Osteoblast (primary cell): ENCODE measurements around the gene AQR. TPM values are rescaled to one million over a fixed set of nuclear protein-coding genes. Genes with fewer than 3 reads are reported as not detected.
A peak's percentile ranks its signal among the peaks of the same experiment; 100 is the strongest.

Experiments used
- DNase-seq: peaks from one replicate; pipeline ENCODE4 v3.0.0; 2011; ENCODE audit warnings: low spot score, mixed read lengths; ENCODE audit not compliant: insufficient read length; ENCODE audit errors: missing footprints
- H2AFZ ChIP-seq: 2 replicates; pipeline ENCODE4 v1.6.0; 2011; ENCODE audit warnings: mild to moderate bottlenecking, low read length
- H3K27ac ChIP-seq: 2 replicates; pipeline ENCODE4 v1.5.1; 2011; ENCODE audit warnings: mild to moderate bottlenecking, low read depth, low read length, moderate library complexity
- H3K27me3 ChIP-seq: 2 replicates; pipeline ENCODE4 v1.6.0; 2012; ENCODE audit warnings: mild to moderate bottlenecking, control low read depth, inconsistent platforms, low read length, moderate library complexity; ENCODE audit not compliant: insufficient read depth
- H3K36me3 ChIP-seq: 2 replicates; pipeline ENCODE4 v1.5.1; 2011; ENCODE audit warnings: mild to moderate bottlenecking, low read length, control low read depth, moderate library complexity; ENCODE audit not compliant: insufficient read depth
- H3K4me1 ChIP-seq: 2 replicates; pipeline ENCODE4 v1.5.1; 2011; ENCODE audit warnings: mild to moderate bottlenecking, low read length, control low read depth, moderate library complexity; ENCODE audit not compliant: insufficient read depth
- H3K4me2 ChIP-seq: 2 replicates; pipeline ENCODE4 v1.6.0; 2011; ENCODE audit warnings: mild to moderate bottlenecking, low read length; ENCODE audit not compliant: insufficient read depth
- H3K4me3 ChIP-seq: fragments of 200-600 bp; sonication (generic); 3 replicates; pipeline ENCODE4 v1.5.1; 2012; ENCODE audit warnings: mild to moderate bottlenecking, low read length, inconsistent platforms; ENCODE audit not compliant: insufficient read depth
- H3K79me2 ChIP-seq: 2 replicates; pipeline ENCODE4 v1.6.0; 2012; ENCODE audit warnings: mild to moderate bottlenecking, low read length, control low read depth, inconsistent platforms; ENCODE audit not compliant: insufficient read depth
- H3K9me3 ChIP-seq: 2 replicates; pipeline ENCODE4 v1.5.1; 2011; ENCODE audit warnings: low read depth, low read length, control low read depth
- H4K20me1 ChIP-seq: 2 replicates; pipeline ENCODE4 v1.6.0; 2012; ENCODE audit warnings: mild to moderate bottlenecking, low read length, control low read depth; ENCODE audit not compliant: insufficient read depth
- total RNA-seq: library from RNA; depleted of rRNA; stranded (reverse); fragments of >200 nt; gene quantifications from 2 replicates; pipeline ENCODE4 v1.2.3, GENCODE V29; 2012
- TF ChIP-seq, protein P1 (sequence below): IDR thresholded peaks from 2 replicates; pipeline ENCODE4 v1.5.1; 2011; ENCODE audit warnings: mild to moderate bottlenecking, low read depth, low read length, moderate library complexity; ENCODE audit errors: extremely low read depth

The AQR gene
- total RNA-seq, 1 donor, result 24.6 TPM

GRCh38 chr15:34964277-34964676, 5.3 kb downstream of the AQR start:
- Histone ChIP-seq H3K4me2 (no peak overlapping the region), H3K9me3 (no peaks in the 10 kb centered on the region), H3K27ac (no peak overlapping the region), H3K79me2 (peaks cover 59% of the 10 kb centered on the region), H2AFZ (no peak overlapping the region), H3K4me1 (peaks cover 9% of the 10 kb centered on the region), H3K4me3 (no peak overlapping the region), H3K27me3 (no peaks in the 10 kb centered on the region), H4K20me1 (no peaks in the 10 kb centered on the region), H3K36me3 (peaks cover 13% of the 10 kb centered on the region)
- TF ChIP-seq, protein P1, sequence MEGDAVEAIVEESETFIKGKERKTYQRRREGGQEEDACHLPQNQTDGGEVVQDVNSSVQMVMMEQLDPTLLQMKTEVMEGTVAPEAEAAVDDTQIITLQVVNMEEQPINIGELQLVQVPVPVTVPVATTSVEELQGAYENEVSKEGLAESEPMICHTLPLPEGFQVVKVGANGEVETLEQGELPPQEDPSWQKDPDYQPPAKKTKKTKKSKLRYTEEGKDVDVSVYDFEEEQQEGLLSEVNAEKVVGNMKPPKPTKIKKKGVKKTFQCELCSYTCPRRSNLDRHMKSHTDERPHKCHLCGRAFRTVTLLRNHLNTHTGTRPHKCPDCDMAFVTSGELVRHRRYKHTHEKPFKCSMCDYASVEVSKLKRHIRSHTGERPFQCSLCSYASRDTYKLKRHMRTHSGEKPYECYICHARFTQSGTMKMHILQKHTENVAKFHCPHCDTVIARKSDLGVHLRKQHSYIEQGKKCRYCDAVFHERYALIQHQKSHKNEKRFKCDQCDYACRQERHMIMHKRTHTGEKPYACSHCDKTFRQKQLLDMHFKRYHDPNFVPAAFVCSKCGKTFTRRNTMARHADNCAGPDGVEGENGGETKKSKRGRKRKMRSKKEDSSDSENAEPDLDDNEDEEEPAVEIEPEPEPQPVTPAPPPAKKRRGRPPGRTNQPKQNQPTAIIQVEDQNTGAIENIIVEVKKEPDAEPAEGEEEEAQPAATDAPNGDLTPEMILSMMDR, result no peak
- peak; percentile 58 for DNase-seq

DNA sequence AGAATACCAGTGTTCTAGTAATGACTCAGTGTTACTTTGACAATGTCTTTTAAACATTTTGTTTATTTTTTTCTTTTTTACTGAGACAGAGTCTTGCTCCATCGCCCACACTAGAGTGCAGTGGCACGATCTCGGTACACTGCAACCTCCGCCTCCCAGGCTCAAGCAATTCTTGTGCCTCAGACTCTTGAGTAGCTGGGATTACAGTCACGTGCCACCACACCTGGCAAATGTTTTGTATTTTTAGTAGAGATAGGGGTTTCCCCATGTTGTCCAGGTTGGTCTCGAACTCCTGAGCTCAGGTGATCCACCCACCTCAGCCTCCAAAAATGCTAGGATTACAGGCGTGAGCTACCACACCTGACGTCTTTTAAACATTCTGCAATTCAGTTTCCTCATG, 15.7 kb downstream of the AQR start:
- Histone ChIP-seq H3K27ac (no peak overlapping the region), H4K20me1 (peaks cover 6% of the 10 kb centered on the region), H3K4me2 (no peak overlapping the region), H3K27me3 (no peaks in the 10 kb centered on the region), H3K36me3 (peaks cover 16% of the 10 kb centered on the region), H3K4me1 (no peaks in the 10 kb centered on the region), H3K9me3 (no peaks in the 10 kb centered on the region), H2AFZ (no peak overlapping the region), H3K4me3 (no peak overlapping the region), H3K79me2 (peaks cover 7% of the 10 kb centered on the region)
- TF ChIP-seq, protein P1, result no peak
- DNase-seq, result no peak

GRCh38 chr15:34952481-34952880, 17.1 kb downstream of the AQR start:
- Histone ChIP-seq H3K79me2 (peaks cover 4% of the 10 kb centered on the region), H2AFZ (no peak overlapping the region), H3K27me3 (no peaks in the 10 kb centered on the region), H3K4me2 (no peak overlapping the region), H4K20me1 (peaks cover 6% of the 10 kb centered on the region), H3K27ac (no peak overlapping the region), H3K4me3 (no peak overlapping the region), H3K36me3 (peaks cover 16% of the 10 kb centered on the region), H3K9me3 (no peaks in the 10 kb centered on the region), H3K4me1 (no peaks in the 10 kb centered on the region)
- TF ChIP-seq, protein P1, result no peak
- DNase-seq, result no peak

DNA sequence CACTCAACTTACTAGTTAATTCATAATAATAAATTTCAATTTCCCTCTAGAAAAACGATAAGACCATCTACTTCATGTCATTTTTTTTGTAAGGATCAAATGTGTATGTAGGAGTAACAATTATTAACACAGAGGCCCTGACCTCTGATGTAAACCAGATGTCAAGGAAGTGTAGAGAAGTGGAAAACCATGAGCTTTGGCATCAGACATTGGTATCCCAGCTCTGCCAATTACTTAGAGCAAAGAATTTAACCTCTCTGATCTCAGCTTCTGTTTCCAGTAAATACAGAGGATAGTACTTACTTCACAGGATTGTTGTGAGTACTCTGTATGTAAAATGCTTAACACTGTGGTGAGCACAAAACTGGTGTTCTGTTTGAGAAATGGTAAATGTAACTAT, 17.5 kb downstream of the AQR start:
- Histone ChIP-seq H3K9me3 (no peaks in the 10 kb centered on the region), H3K4me1 (no peaks in the 10 kb centered on the region), H3K4me2 (no peak overlapping the region), H4K20me1 (peaks cover 6% of the 10 kb centered on the region), H2AFZ (no peak overlapping the region), H3K4me3 (no peak overlapping the region), H3K27ac (no peak overlapping the region), H3K36me3 (peaks cover 16% of the 10 kb centered on the region), H3K79me2 (peaks cover 4% of the 10 kb centered on the region), H3K27me3 (no peaks in the 10 kb centered on the region)
- DNase-seq, result no peak
- TF ChIP-seq, protein P1, result no peak
